Tibial artery (tissue), 4 donors: Measurements from ENCODE around the gene SOX21.

Experiments
- DNase-seq, 2 donors: peaks; one replicate each; pipeline ENCODE4 v3.0.0-alpha.2; 2019
- H3K27ac ChIP-seq, 2 donors: fragments of 200-600 bp; sonication (generic) in 1 of 2; 1 replicate in 1 of 2; 2 replicates in 1 of 2; pipeline ENCODE4 v1.5.1; 2018 to 2019; ENCODE audit warnings: mild to moderate bottlenecking in 1 of 2
- H3K27me3 ChIP-seq, 2 donors: fragments of 200-600 bp; sonication (generic) in 1 of 2; one replicate each; pipeline versions ENCODE4 v1.5.1 to v1.6.0; 2016 to 2019
- H3K36me3 ChIP-seq, 3 donors: fragments of 200-600 bp; sonication (generic) in 2 of 3; one replicate each; pipeline ENCODE4 v1.5.1; 2016 to 2019; ENCODE audit warnings: mild to moderate bottlenecking in 2 of 3
- H3K4me1 ChIP-seq, 4 donors: fragments of 200-600 bp; sonication (generic) in 2 of 4; 1 replicate in 3 of 4; 2 replicates in 1 of 4; pipeline ENCODE4 v1.5.1; 2016 to 2019
- H3K4me3 ChIP-seq, 2 donors: fragments of 200-600 bp; sonication (generic) in 1 of 2; 1 replicate in 1 of 2; 2 replicates in 1 of 2; pipeline ENCODE4 v1.5.1; 2018 to 2019; ENCODE audit warnings: mild to moderate bottlenecking in 2 of 2
- H3K9me3 ChIP-seq, 3 donors: fragments of 200-600 bp; sonication (generic) in 1 of 3; one replicate each; pipeline ENCODE4 v1.5.1; 2016 to 2019
- intact Hi-C: fragments of 100-400 bp; cut with DNase I; formaldehyde crosslinking; loops from one replicate; pipeline ENCODE4 v1.15.0; 2023; ENCODE audit warnings: low total_unique reads
- TF ChIP-seq, protein P1 (sequence below), 2 experiments: fragments of 200-600 bp in 1 of 2; fragments of 450-650 bp in 1 of 2; IDR thresholded peaks; one replicate each; pipeline ENCODE4 v1.5.1; 2017 to 2019; ENCODE audit warnings: antibody characterized with exemption in 2 of 2, mild to moderate bottlenecking in 1 of 2, moderate library complexity in 1 of 2

The SOX21 gene

GRCh38 chr13:94683409-94683808 lies 28.9 kb downstream of the SOX21 start:
- intact Hi-C loops: no loop called here
- H3K9me3 ChIP-seq: no peaks in the 10 kb centered on the region
- TF ChIP-seq, protein P1, sequence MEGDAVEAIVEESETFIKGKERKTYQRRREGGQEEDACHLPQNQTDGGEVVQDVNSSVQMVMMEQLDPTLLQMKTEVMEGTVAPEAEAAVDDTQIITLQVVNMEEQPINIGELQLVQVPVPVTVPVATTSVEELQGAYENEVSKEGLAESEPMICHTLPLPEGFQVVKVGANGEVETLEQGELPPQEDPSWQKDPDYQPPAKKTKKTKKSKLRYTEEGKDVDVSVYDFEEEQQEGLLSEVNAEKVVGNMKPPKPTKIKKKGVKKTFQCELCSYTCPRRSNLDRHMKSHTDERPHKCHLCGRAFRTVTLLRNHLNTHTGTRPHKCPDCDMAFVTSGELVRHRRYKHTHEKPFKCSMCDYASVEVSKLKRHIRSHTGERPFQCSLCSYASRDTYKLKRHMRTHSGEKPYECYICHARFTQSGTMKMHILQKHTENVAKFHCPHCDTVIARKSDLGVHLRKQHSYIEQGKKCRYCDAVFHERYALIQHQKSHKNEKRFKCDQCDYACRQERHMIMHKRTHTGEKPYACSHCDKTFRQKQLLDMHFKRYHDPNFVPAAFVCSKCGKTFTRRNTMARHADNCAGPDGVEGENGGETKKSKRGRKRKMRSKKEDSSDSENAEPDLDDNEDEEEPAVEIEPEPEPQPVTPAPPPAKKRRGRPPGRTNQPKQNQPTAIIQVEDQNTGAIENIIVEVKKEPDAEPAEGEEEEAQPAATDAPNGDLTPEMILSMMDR (IDR thresholded peaks at IDR 0.05): no peak
- DNase-seq: no peak
- H3K4me3 ChIP-seq: no peak overlapping the region
- no peaks in the 10 kb centered on the region for H3K4me1 ChIP-seq
- H3K27ac ChIP-seq: no peak overlapping the region
- H3K27me3 ChIP-seq: no peaks in the 10 kb centered on the region
- H3K36me3 ChIP-seq: no peaks in the 10 kb centered on the region

GRCh38 chr13:94682229-94682628 lies 30.1 kb downstream of the SOX21 start:
- no peak for DNase-seq
- intact Hi-C loops: no loop called here
- TF ChIP-seq, protein P1 (IDR thresholded peaks at IDR 0.05): no peak
- Histone ChIP-seq H3K27me3 (no peaks in the 10 kb centered on the region), H3K4me3 (no peak overlapping the region), H3K4me1 (no peaks in the 10 kb centered on the region), H3K27ac (no peak overlapping the region), H3K9me3 (no peaks in the 10 kb centered on the region), H3K36me3 (no peaks in the 10 kb centered on the region)

- no peaks in the 10 kb centered on the region for H3K4me1 ChIP-seq
- intact Hi-C loops: no loop called here
Observed at GRCh38 chr13:94679614-94680013, 32.7 kb downstream of the SOX21 start.

DNA sequence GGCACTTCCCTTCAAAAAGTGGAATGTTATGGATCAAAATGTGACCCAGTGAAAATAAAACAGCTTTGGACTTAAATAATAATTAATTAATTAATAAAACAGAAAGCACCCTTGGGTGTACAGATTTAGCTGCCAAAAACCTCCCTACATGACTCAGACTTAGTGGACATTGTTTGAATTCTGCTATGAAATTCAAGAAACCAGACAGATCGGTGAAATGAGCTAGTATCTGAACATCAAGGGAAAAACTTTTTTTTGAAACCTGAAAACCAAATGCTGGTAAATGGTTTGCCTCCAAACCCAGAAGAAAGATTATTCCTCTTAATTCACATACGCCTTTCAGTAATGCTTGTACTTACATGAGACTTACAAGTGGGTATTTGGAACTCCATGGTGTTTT lies 33.5 kb downstream of the SOX21 start:
- DNase-seq: no peak
- intact Hi-C loops: no loop called here
- H3K4me3 ChIP-seq: no peak overlapping the region
- peaks cover 0 to 4% of the 10 kb centered on the region in 2 donors for H3K27me3 ChIP-seq
- no peaks in the 10 kb centered on the region for H3K36me3 ChIP-seq
- H3K27ac ChIP-seq: no peak overlapping the region
- TF ChIP-seq, protein P1 (IDR thresholded peaks at IDR 0.05): no peak
- H3K9me3 ChIP-seq: no peaks in the 10 kb centered on the region
- no peaks in the 10 kb centered on the region for H3K4me1 ChIP-seq

More at GRCh38 chr13:94679614-94680013, 32.7 kb downstream of the SOX21 start:
- Histone ChIP-seq H3K36me3 (no peaks in the 10 kb centered on the region), H3K27ac (no peak overlapping the region), H3K4me3 (no peak overlapping the region), H3K9me3 (no peaks in the 10 kb centered on the region), H3K27me3 (peaks cover 0 to 4% of the 10 kb centered on the region in 2 donors)
- no peak for DNase-seq
- TF ChIP-seq, protein P1 (IDR thresholded peaks at IDR 0.05): no peak

- Histone ChIP-seq H3K36me3 (no peaks in the 10 kb centered on the region), H3K9me3 (no peaks in the 10 kb centered on the region), H3K4me1 (no peaks in the 10 kb centered on the region), H3K4me3 (no peak overlapping the region), H3K27me3 (peaks cover 0 to 4% of the 10 kb centered on the region in 2 donors), H3K27ac (no peak overlapping the region)
- intact Hi-C loops: no loop called here
- TF ChIP-seq, protein P1 (IDR thresholded peaks at IDR 0.05): no peak
- DNase-seq: no peak
Observed at GRCh38 chr13:94677799-94678198, 34.5 kb downstream of the SOX21 start.
